Lung (tissue), 12 donors: ENCODE data around the gene SLCO2A1. TPM values are rescaled to one million over a fixed set of nuclear protein-coding genes. Genes with fewer than 3 reads are reported as not detected.

Experiments
- ATAC-seq: fragments of 200-7000 bp; cut with Tn5 transposase; one replicate; pipeline ENCODE4 v1.9.1; 2020; ENCODE audit warnings: moderate number of reproducible peaks; ENCODE audit not compliant: insufficient read depth, low FRiP score
- DNase-seq, 3 donors: peaks; one replicate each; pipeline ENCODE4 v3.0.0-alpha.2; 2013 to 2017
- H3K27ac ChIP-seq, 2 donors: one replicate each; pipeline ENCODE4 v1.5.1; 2013; ENCODE audit warnings: mild to moderate bottlenecking in 2 of 2, moderate library complexity in 2 of 2, control low read depth in 1 of 2, inconsistent platforms in 1 of 2, low read depth in 1 of 2, low read length in 1 of 2
- H3K27me3 ChIP-seq, 3 donors: one replicate each; pipeline ENCODE4 v1.5.1; 2013; ENCODE audit warnings: low read length in 2 of 3; ENCODE audit not compliant: control insufficient read depth in 3 of 3, insufficient read depth in 3 of 3
- H3K36me3 ChIP-seq, 4 donors: one replicate each; pipeline ENCODE4 v1.5.1; 2013; ENCODE audit warnings: low read length in 4 of 4, mild to moderate bottlenecking in 1 of 4, moderate library complexity in 1 of 4; ENCODE audit not compliant: control insufficient read depth in 4 of 4, insufficient read depth in 4 of 4
- H3K4me1 ChIP-seq, 5 donors: one replicate each; pipeline ENCODE4 v1.5.1; 2013; ENCODE audit warnings: low read length in 5 of 5, mild to moderate bottlenecking in 2 of 5, moderate library complexity in 1 of 5; ENCODE audit not compliant: control insufficient read depth in 5 of 5, insufficient read depth in 5 of 5
- H3K4me3 ChIP-seq: one replicate; pipeline ENCODE4 v1.5.1; 2013; ENCODE audit warnings: mild to moderate bottlenecking, control low read depth, moderate library complexity
- H3K9ac ChIP-seq, 2 donors: one replicate each; pipeline ENCODE4 v1.5.1; 2013; ENCODE audit warnings: low read length in 2 of 2, control low read depth in 1 of 2; ENCODE audit not compliant: insufficient read depth in 1 of 2
- H3K9me3 ChIP-seq, 4 donors: one replicate each; pipeline ENCODE4 v1.5.1; 2013; ENCODE audit warnings: low read length in 3 of 4, mild to moderate bottlenecking in 1 of 4, moderate library complexity in 1 of 4; ENCODE audit not compliant: control insufficient read depth in 4 of 4, insufficient read depth in 3 of 4
- CTCF ChIP-seq: IDR thresholded peaks from 2 replicates; pipeline ENCODE4 v1.5.1; 2012; ENCODE audit warnings: mild to moderate bottlenecking; ENCODE audit errors: control extremely low read depth, extremely low read depth
- WGBS, 2 donors: extraction: QIAGEN DNeasy Blood & Tissue Kit; methylation state at CpG; one replicate each; pipeline ENCODE4 v1.1.7; 2013; 5-methylcytosine and 5-hydroxymethylcytosine counted together
- polyA plus RNA-seq, 2 donors: library from polyadenylated mRNA; stranded (reverse); fragments of 200-250 nt; gene quantifications; one replicate each; pipeline ENCODE4 v1.2.1, GENCODE V29; 2013
- total RNA-seq, 2 donors: library from RNA; depleted of rRNA in 1 of 2; stranded (reverse); fragments of >200 nt in 1 of 2; gene quantifications; one replicate each; pipeline ENCODE4 v1.2.1, GENCODE V29; 2014 to 2021
- donor health status: control.
- donor health status: control.
- donor health status: Bipolar disorder and iron deficiency.
- donor health status: healthy.
- donor health status: DM: yes; HTN: yes; CAD: no.

SLCO2A1 gene
- total and polyA plus RNA-seq, 4 donors = 27.2 to 131 (median 42.7) TPM

GRCh38 chr3:134066651-134067530, 37.2 kb upstream of the SLCO2A1 start:
- H3K36me3 ChIP-seq = no peaks in the 10 kb centered on the region
- H3K4me3 ChIP-seq = no peak overlapping the region
- H3K9me3 ChIP-seq = no peaks in the 10 kb centered on the region
- ATAC-seq (peak; percentile 45), DNase-seq (no peak)
- 58 to 84% methylated on average over 8 of the region's 8 CpGs for whole genome bisulfite sequencing, 2 donors
- no peak for TF ChIP-seq CTCF
- peak overlapping the region in 1 of 2 donors; percentile 63 for H3K27ac ChIP-seq
- H3K27me3 ChIP-seq = no peaks in the 10 kb centered on the region
- H3K9ac ChIP-seq = no peak overlapping the region
- H3K4me1 ChIP-seq = peaks cover 0 to 17% (median 5%) of the 10 kb centered on the region in 5 donors

GRCh38 chr3:134066158-134066541, 36.4 kb upstream of the SLCO2A1 start:
- TF ChIP-seq CTCF = no peak
- Histone ChIP-seq H3K36me3 (no peaks in the 10 kb centered on the region), H3K4me3 (no peak overlapping the region), H3K27me3 (no peaks in the 10 kb centered on the region), H3K9ac (no peak overlapping the region), H3K27ac (peak overlapping the region in 1 of 2 donors; percentile 63), H3K9me3 (no peaks in the 10 kb centered on the region), H3K4me1 (peaks cover 0 to 13% (median 5%) of the 10 kb centered on the region in 5 donors)
- 83 to 90% methylated on average over 7 of the region's 7 CpGs for WGBS, 2 donors
- ATAC-seq (no peak), DNase-seq (no peak)

- peaks cover 0 to 10% (median 6%) of the 10 kb centered on the region in 5 donors for H3K4me1 ChIP-seq
- DNase-seq (no peak), ATAC-seq (no peak)
- no peaks in the 10 kb centered on the region for H3K36me3 ChIP-seq
- WGBS, 2 donors = 76 to 85% methylated on average over 9 of the region's 9 CpGs
- no peak overlapping the region for H3K4me3 ChIP-seq
- H3K27ac ChIP-seq = peak overlapping the region in 1 of 2 donors; percentile 63
- H3K9ac ChIP-seq = no peak overlapping the region
- no peaks in the 10 kb centered on the region for H3K9me3 ChIP-seq
- TF ChIP-seq CTCF = no peak
- no peaks in the 10 kb centered on the region for H3K27me3 ChIP-seq
Observed at GRCh38 chr3:134065252-134066157, 35.8 kb upstream of the SLCO2A1 start.
